SH-SY5Y (cell line): ENCODE data around the gene HSD17B3.

ENCODE experiments used
- GATA2 ChIP-seq: IDR thresholded peaks from 2 replicates; pipeline ENCODE4 v1.6.1; 2011; ENCODE audit warnings: mild to moderate bottlenecking, low read depth, low read length
- GATA3 ChIP-seq: IDR thresholded peaks from 2 replicates; pipeline ENCODE4 v1.6.1; 2011; ENCODE audit warnings: low read depth, mild to moderate bottlenecking, low read length, moderate library complexity

The HSD17B3 gene

DNA sequence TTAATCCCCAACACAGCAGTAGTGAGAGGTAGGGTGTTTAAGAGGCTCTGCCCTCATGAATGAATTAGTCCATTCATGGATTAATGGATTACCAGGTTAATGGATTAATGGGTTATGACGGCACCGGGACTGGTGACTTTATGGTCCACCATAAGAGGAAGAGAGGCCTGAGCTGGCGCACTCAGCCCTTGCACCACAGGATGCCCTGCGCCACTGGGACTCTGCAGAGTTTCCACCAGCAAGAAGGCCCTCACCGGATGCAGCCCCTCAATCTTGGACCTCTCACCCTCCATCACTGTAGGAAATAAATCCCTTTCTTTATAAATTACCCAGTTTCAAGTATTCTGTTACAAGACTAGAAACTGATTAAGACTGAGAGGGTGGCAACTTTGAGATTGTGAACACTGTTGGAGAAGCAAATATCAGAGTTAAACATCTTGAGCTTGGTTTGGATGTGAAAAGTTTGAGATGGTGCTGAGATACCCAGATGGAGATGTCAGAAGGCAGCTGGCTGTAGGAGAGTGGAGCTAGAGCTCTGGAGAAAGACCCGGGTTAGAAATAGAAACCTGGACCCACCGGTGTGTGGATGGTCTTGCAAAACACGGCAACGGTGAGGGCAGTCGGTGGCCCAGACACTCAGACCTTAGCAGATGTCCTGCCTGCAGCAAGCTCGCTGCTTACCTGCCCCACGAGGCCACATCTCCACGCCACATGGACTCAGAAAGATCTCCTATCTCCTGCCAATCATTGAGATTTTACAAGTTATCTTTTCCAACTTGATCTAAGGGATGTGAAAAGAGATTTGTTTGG is 98.8 kb downstream of the HSD17B3 start:
- no peak for TF ChIP-seq GATA2
- TF ChIP-seq GATA3 = no peak

DNA sequence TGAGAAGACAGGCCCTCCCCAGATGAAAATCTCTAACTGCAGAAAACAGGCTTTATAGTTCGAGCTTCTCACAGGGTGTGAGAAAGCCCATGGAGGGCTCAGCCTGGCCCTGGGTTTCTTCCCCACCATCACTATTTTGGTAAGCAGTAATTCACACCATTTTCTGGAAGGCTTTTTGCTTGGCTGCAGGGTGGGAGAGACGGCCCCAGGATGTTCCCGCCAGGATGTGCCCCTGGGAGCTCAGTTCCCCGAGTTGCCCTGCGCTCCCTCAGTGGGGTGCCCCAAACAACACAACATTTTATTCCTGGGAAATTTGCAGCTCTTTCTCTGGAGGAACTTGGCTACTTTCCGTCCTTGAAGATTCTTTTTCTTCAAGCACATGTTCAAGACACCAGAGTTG is 100.8 kb downstream of the HSD17B3 start:
- TF ChIP-seq GATA3 = no peak
- no peak for TF ChIP-seq GATA2

GRCh38 chr9:96199006-96199405 is 103.0 kb downstream of the HSD17B3 start:
- TF ChIP-seq GATA3 (no peak), GATA2 (no peak)

GRCh38 chr9:96195541-96195940 is 106.4 kb downstream of the HSD17B3 start:
- TF ChIP-seq GATA3 = no peak
- no peak for TF ChIP-seq GATA2

DNA sequence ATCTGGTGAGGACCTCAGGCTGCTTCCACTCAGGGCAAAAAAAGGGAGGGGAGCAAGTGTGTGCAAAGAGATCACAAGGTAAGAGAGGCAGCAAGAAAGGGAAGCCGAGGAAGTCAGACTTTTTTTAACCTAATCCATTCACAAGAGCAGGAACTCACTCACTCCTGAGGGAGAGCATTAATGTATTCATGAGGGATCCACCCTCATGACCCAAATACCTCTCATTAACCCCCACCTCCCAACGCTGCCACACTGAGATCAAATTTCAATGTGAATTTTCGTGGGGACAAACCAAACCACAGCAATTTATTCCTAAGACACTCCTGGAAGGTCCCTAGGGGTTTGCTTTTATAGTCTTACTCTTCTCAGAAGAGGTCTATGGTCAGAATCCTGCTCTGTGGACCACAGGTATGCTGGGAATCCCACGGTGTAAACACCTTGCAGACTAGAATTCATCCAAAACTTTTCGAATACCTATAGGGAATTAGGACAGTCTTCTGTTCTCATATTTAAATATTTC is 108.7 kb downstream of the HSD17B3 start:
- TF ChIP-seq GATA3 (no peak), GATA2 (no peak)

DNA sequence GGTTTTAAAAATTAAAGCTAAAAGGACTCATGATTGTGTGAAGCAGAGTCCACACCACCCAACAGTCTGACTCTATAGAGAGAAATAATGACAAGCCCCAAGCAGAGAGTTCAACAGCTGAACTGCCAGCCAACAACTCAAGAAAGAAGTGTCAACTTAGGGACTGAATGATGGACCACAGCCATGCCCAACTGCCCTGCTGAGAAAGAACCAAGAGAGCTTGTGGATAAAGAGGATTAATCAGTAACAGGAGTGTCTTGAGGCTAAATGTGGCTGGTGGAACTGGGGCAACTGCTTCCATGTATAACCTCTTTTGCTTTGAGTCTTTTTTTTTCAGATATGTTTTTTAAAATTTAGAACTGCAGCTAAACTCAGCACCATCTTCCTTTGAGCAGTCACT is 109.3 kb downstream of the HSD17B3 start:
- no peak for TF ChIP-seq GATA2
- TF ChIP-seq GATA3 = no peak

- TF ChIP-seq GATA2 = no peak
- TF ChIP-seq GATA3 = no peak
Observed at GRCh38 chr9:96189995-96190394, 112.0 kb downstream of the HSD17B3 start.

DNA sequence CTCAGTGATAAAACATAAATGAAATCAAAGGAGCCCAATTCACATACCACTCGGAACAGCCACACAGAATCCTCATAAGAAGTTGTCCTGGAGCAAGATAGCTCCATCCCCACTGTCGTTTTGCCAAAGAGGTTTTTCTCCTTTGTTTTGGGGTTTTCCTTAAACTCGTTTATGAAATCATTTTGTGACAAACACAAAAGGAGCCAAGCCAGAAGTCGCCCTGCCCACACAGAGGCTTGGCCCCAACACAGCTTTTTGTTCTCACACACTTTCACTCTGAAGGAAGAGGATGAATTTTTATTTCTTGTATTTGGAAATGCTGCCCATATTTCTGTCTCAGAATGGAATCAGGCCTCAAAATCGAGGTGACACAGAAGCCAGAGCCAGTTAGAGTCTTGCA is 113.4 kb downstream of the HSD17B3 start:
- TF ChIP-seq GATA3 = no peak
- no peak for TF ChIP-seq GATA2

GRCh38 chr9:96187151-96187555 is 114.8 kb downstream of the HSD17B3 start:
- TF ChIP-seq GATA2 (no peak), GATA3 (no peak)

DNA sequence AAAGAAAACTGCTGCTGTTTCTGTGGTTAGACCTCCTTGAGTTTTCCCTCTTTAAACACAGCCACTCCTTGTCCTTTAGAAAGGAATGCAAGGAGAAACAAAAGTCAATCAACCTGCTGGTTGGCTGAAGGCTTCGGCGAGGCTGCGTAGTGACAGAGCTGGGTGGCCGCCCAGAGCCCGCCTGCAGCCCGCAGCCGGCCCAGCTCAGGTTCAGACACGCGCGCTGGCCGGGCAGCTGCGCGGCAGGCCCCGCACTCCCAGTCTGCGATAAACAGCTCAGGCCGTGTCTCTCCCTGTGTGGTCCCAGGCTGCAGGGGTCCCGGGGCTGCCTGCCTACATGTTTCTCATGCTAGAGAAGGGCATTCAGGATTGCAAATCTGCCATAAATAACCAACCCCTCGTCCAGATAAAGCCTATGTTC is 115.4 kb downstream of the HSD17B3 start:
- no peak for TF ChIP-seq GATA2
- no peak for TF ChIP-seq GATA3

DNA sequence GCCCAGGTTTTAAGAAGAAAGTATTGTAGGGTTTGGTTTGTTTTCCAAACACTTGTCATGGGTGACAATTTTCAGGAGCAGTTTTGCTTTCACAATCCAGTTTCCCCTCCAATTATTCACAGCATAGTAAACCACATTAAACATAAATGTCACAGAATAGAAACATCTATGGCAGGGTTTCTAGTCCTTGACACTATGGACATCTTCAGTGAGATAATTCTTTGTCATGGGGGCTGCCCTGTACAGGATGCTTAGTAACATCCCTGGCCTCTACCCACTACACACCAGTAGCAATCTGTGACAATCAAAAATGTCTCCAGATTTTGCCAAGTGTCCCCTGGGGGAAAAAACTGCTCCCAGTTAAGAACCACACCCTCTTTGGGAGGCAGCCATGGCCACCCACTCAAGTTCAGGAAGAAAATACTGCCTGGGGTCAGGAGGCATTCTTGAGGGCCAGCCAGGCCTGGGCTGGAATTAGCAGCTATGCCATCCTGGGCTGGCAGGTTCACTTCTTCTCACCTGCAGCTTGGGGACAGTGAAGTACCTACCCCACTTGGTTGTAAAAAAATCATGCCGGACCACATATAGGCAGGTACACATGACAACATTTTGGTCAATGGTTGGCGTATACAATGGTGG is 116.3 kb downstream of the HSD17B3 start:
- no peak for TF ChIP-seq GATA2
